Liver (tissue), 9 donors: ENCODE measurements around the gene RREB1. TPM values are rescaled to one million over a fixed set of nuclear protein-coding genes. Genes with fewer than 3 reads are reported as not detected.
A peak's percentile ranks its signal among the peaks of the same experiment; 100 is the strongest.

Experiments
- DNase-seq: peaks from one replicate; pipeline ENCODE4 v3.0.0-alpha.2; 2017; ENCODE audit warnings: low spot score
- H3K27ac ChIP-seq, 2 donors: one replicate each; pipeline ENCODE4 v1.7.0; 2013; ENCODE audit warnings: inconsistent platforms in 2 of 2, low read length in 2 of 2, control low read depth in 1 of 2, low read depth in 1 of 2, mild to moderate bottlenecking in 1 of 2
- H3K27me3 ChIP-seq, 4 donors: one replicate each; pipeline versions ENCODE4 v1.6.1 to v1.7.0; 2013; ENCODE audit warnings: low read length in 3 of 4, inconsistent platforms in 1 of 4, mild to moderate bottlenecking in 1 of 4, moderate library complexity in 1 of 4; ENCODE audit not compliant: control insufficient read depth in 4 of 4, insufficient read depth in 4 of 4
- H3K36me3 ChIP-seq, 4 donors: one replicate each; pipeline versions ENCODE4 v1.6.1 to v1.7.0; 2013; ENCODE audit warnings: low read length in 3 of 4, mild to moderate bottlenecking in 3 of 4, low read depth in 1 of 4, moderate library complexity in 1 of 4; ENCODE audit not compliant: control insufficient read depth in 4 of 4, insufficient read depth in 3 of 4
- H3K4me1 ChIP-seq, 4 donors: one replicate each; pipeline versions ENCODE4 v1.6.1 to v1.7.0; 2013; ENCODE audit warnings: low read length in 3 of 4, mild to moderate bottlenecking in 3 of 4, moderate library complexity in 1 of 4; ENCODE audit not compliant: control insufficient read depth in 4 of 4, insufficient read depth in 4 of 4
- H3K4me3 ChIP-seq, 3 donors: one replicate each; pipeline versions ENCODE4 v1.6.1 to v1.7.0; 2013; ENCODE audit warnings: low read length in 3 of 3, control low read depth in 1 of 3, low read depth in 1 of 3, mild to moderate bottlenecking in 1 of 3
- H3K9ac ChIP-seq, 2 donors: one replicate each; pipeline ENCODE4 v1.7.0; 2013; ENCODE audit warnings: low read length in 2 of 2, mild to moderate bottlenecking in 2 of 2, moderate library complexity in 2 of 2, control low read depth in 1 of 2, low read depth in 1 of 2
- H3K9me3 ChIP-seq, 4 donors: one replicate each; pipeline versions ENCODE4 v1.6.1 to v1.7.0; 2013; ENCODE audit warnings: low read length in 3 of 4; ENCODE audit not compliant: control insufficient read depth in 4 of 4
- EGR1 ChIP-seq, 2 donors: IDR thresholded peaks; 2 replicates each; pipeline ENCODE4 v1.6.1; 2016 to 2018; ENCODE audit warnings: antibody characterized with exemption in 2 of 2, low read depth in 2 of 2
- FOXA1 ChIP-seq: IDR thresholded peaks from 2 replicates; pipeline ENCODE4 v1.6.1; 2016; ENCODE audit warnings: antibody characterized with exemption
- HNF4A ChIP-seq, 2 donors: conservative IDR thresholded peaks; 2 replicates each; pipeline ENCODE4 v1.6.1; 2016; ENCODE audit warnings: antibody characterized with exemption in 2 of 2, mild to moderate bottlenecking in 2 of 2
- SP1 ChIP-seq: IDR thresholded peaks from 2 replicates; pipeline ENCODE4 v1.6.1; 2018; ENCODE audit warnings: antibody characterized with exemption, mild to moderate bottlenecking
- TAF1 ChIP-seq: conservative IDR thresholded peaks from 2 replicates; pipeline ENCODE4 v1.6.1; 2016; ENCODE audit warnings: antibody characterized with exemption, mild to moderate bottlenecking
- ZBTB33 ChIP-seq: IDR thresholded peaks from 2 replicates; pipeline ENCODE4 v1.6.1; 2016; ENCODE audit warnings: antibody characterized with exemption
- WGBS: extraction: QIAGEN DNeasy Blood & Tissue Kit; methylation state at CpG from one replicate; pipeline ENCODE4 v1.1.7; 2013; 5-methylcytosine and 5-hydroxymethylcytosine counted together
- polyA plus RNA-seq, 2 donors: library from polyadenylated mRNA; stranded (reverse) in 1 of 2; unstranded in 1 of 2; fragments of 200-250 nt in 1 of 2; fragments of >200 nt in 1 of 2; fragmentation: Nextera tagmentation in 1 of 2; extraction: Ambion mirVana in 1 of 2; gene quantifications; one replicate each; pipeline versions ENCODE4 v1.2.1 to v1.2.3, GENCODE V29; 2013 to 2015
- total RNA-seq, 2 donors: library from RNA; depleted of rRNA; stranded (reverse); fragments of >200 nt; gene quantifications; one replicate each; pipeline ENCODE4 v1.2.3, GENCODE V29; 2014
- TF ChIP-seq, protein P1 (sequence below): IDR thresholded peaks from 2 replicates; pipeline ENCODE4 v1.6.1; 2016; ENCODE audit warnings: antibody characterized with exemption
- TF ChIP-seq, protein P2 (sequence below): IDR thresholded peaks from 2 replicates; pipeline ENCODE4 v1.6.1; 2016; ENCODE audit warnings: antibody characterized with exemption
- TF ChIP-seq, protein P3 (sequence below): IDR thresholded peaks from 2 replicates; pipeline ENCODE4 v1.6.1; 2016; ENCODE audit warnings: antibody characterized with exemption, mild to moderate bottlenecking
- donor health status: healthy.
- donor health status: healthy.
- donor health status: healthy.
- donor health status: healthy.
- donor health status: healthy.

RREB1 gene
- total and polyA plus RNA-seq, 4 donors: 10.1 to 28.9 (median 17.3) TPM

- H3K4me1 ChIP-seq: peaks cover 5 to 39% (median 17%) of the 10 kb centered on the region in 4 donors
- H3K36me3 ChIP-seq: peaks cover 0 to 2% (median 0%) of the 10 kb centered on the region in 4 donors
- H3K27me3 ChIP-seq: no peaks in the 10 kb centered on the region
- no peaks in the 10 kb centered on the region for H3K9me3 ChIP-seq
- no peak for DNase-seq
- H3K27ac ChIP-seq: no peak overlapping the region
- H3K4me3 ChIP-seq: no peak overlapping the region
- TF ChIP-seq EGR1 (IDR thresholded peaks at IDR 0.05; ENCODE audit: low read depth in 2 of 2): no peak
- TF ChIP-seq HNF4A (conservative IDR thresholded peaks at IDR 0.05): no peak
- TF ChIP-seq ZBTB33: no peak
- TF ChIP-seq, protein P1, sequence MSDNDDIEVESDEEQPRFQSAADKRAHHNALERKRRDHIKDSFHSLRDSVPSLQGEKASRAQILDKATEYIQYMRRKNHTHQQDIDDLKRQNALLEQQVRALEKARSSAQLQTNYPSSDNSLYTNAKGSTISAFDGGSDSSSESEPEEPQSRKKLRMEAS: no peak
- TF ChIP-seq SP1: no peak
- H3K9ac ChIP-seq: no peak overlapping the region
- 73% methylated on average over 2 of the region's 2 CpGs for WGBS
Observed at GRCh38 chr6:7124636-7125035, 16.9 kb downstream of the RREB1 start.

DNA sequence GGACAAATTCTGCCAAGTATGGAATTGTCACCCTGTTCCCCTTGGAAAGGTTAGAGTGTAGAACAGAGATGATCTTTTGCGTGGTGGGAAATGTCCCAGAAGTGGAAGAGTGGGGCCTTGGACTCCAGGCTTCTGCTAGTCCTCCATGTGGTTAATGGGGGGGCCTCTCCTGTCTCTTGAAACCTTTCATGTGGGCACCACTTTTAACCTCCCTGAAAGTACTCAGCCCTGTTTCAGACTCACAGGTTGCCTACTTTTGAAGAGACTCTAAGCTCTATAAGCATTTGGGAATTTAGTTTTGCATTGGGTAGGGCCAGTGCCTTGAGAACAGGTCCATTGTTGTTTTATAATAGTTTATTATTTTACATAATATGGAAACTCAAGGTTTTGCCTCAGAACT is 17.5 kb downstream of the RREB1 start:
- WGBS: 94% methylated on average over 1 of the region's 1 CpG
- peaks cover 7 to 46% (median 17%) of the 10 kb centered on the region in 4 donors for H3K4me1 ChIP-seq

GRCh38 chr6:7126754-7127153 is 19.0 kb downstream of the RREB1 start:
- Histone ChIP-seq H3K4me1 (peaks cover 6 to 47% (median 20%) of the 10 kb centered on the region in 4 donors), H3K27me3 (no peaks in the 10 kb centered on the region), H3K36me3 (peaks cover 0 to 2% (median 0%) of the 10 kb centered on the region in 4 donors), H3K4me3 (no peak overlapping the region), H3K9me3 (no peaks in the 10 kb centered on the region), H3K9ac (no peak overlapping the region), H3K27ac (peak overlapping the region in 1 of 2 donors; percentile 33)
- TF ChIP-seq TAF1 (no peak), EGR1 (IDR thresholded peaks at IDR 0.05; ENCODE audit: low read depth in 2 of 2) (no peak), FOXA1 (no peak)
- no peak for DNase-seq
- WGBS: 81% methylated on average over 4 of the region's 4 CpGs

More for the DNA sequence above, 17.5 kb downstream of the RREB1 start:
- no peaks in the 10 kb centered on the region for H3K27me3 ChIP-seq
- H3K4me3 ChIP-seq: no peak overlapping the region
- TF ChIP-seq, protein P2, sequence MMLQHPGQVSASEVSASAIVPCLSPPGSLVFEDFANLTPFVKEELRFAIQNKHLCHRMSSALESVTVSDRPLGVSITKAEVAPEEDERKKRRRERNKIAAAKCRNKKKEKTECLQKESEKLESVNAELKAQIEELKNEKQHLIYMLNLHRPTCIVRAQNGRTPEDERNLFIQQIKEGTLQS: no peak
- TF ChIP-seq, protein P3, sequence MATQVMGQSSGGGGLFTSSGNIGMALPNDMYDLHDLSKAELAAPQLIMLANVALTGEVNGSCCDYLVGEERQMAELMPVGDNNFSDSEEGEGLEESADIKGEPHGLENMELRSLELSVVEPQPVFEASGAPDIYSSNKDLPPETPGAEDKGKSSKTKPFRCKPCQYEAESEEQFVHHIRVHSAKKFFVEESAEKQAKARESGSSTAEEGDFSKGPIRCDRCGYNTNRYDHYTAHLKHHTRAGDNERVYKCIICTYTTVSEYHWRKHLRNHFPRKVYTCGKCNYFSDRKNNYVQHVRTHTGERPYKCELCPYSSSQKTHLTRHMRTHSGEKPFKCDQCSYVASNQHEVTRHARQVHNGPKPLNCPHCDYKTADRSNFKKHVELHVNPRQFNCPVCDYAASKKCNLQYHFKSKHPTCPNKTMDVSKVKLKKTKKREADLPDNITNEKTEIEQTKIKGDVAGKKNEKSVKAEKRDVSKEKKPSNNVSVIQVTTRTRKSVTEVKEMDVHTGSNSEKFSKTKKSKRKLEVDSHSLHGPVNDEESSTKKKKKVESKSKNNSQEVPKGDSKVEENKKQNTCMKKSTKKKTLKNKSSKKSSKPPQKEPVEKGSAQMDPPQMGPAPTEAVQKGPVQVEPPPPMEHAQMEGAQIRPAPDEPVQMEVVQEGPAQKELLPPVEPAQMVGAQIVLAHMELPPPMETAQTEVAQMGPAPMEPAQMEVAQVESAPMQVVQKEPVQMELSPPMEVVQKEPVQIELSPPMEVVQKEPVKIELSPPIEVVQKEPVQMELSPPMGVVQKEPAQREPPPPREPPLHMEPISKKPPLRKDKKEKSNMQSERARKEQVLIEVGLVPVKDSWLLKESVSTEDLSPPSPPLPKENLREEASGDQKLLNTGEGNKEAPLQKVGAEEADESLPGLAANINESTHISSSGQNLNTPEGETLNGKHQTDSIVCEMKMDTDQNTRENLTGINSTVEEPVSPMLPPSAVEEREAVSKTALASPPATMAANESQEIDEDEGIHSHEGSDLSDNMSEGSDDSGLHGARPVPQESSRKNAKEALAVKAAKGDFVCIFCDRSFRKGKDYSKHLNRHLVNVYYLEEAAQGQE: no peak
- no peak for DNase-seq
- peaks cover 0 to 2% (median 0%) of the 10 kb centered on the region in 4 donors for H3K36me3 ChIP-seq
- no peak overlapping the region for H3K9ac ChIP-seq
- H3K27ac ChIP-seq: no peak overlapping the region
- H3K9me3 ChIP-seq: no peaks in the 10 kb centered on the region
